Measurements from ENCODE around the gene RNF166. TPM values are rescaled to one million over a fixed set of nuclear protein-coding genes. Genes with fewer than 3 reads are reported as not detected.
A peak's percentile ranks its signal among the peaks of the same experiment; 100 is the strongest.

RNF166 gene
- total RNA-seq, 2 donors from 2014 or later, result 29.1 to 49.4 TPM

- Mint-ChIP-seq H3K27me3 (no peaks in the 10 kb centered on the region), H3K4me1 (ENCODE audit: low read depth in 2 of 2) (peaks cover 5 to 6% of the 10 kb centered on the region in 2 donors), H3K27ac (no peak overlapping the region), H3K36me3 (no peaks in the 10 kb centered on the region), H3K4me3 (no peak overlapping the region), H3K9me3 (no peaks in the 10 kb centered on the region)
- ATAC-seq (no peak), DNase-seq (ENCODE audit: low spot score) (no peak)
These were observed 38.6 kb upstream of the RNF166 start for GRCh38 chr16:88744577-88745521.

DNA sequence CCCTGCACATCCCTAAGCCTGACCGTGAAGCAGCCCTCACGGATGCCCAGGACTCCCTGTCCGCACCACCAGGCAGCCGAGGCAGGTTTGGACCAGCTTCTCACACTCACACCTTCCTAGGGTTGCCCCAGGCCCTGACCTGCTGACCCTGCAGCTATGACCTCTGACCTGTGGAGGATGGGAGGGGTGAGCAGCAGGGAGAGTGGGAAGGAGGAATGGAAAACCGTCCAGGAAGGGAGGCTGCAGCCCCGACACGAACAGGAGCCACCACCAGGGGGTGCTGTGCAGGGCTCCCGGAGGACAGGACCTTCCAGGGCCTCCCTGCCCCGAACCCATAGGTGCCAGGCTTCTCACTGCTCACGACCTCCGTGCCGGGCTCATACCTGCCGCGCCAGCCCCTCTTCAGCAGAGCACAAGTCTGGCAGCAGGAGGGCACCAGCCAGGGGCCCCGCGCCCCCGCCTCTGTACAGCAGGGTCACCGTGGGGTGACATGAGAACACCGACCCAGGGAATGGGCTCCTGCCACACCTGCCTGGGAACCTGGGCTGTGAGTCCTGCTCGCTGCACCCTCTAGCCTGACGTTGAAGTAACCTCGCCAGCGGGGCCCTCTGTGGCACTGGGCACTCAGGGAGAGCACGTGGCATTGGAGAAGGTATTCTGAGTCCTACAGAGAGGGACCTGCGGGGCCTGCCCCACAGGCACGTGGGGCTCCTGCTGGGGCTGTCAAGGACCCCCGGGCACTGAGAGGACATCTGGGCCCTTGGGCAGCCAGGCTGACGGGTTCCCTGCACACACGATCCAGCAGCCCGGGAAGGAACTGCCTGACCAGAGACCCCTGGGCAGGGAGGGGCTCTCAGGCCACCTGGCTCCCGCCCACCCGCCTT lies 37.7 kb upstream of the RNF166 start:
- ATAC-seq (peak in 1 of 2 donors; percentile 54), DNase-seq (ENCODE audit: low spot score) (peak; percentile 78)
- Mint-ChIP-seq H3K27me3 (no peaks in the 10 kb centered on the region), H3K4me1 (ENCODE audit: low read depth in 2 of 2) (peaks cover 5 to 6% of the 10 kb centered on the region in 2 donors), H3K36me3 (no peaks in the 10 kb centered on the region), H3K4me3 (no peak overlapping the region), H3K27ac (no peak overlapping the region), H3K9me3 (no peaks in the 10 kb centered on the region)

GRCh38 chr16:88742896-88743605 lies 36.8 kb upstream of the RNF166 start:
- Mint-ChIP-seq H3K27ac (no peak overlapping the region), H3K36me3 (no peaks in the 10 kb centered on the region), H3K4me3 (no peak overlapping the region), H3K27me3 (no peaks in the 10 kb centered on the region), H3K4me1 (ENCODE audit: low read depth in 2 of 2) (peaks cover 5 to 9% of the 10 kb centered on the region in 2 donors), H3K9me3 (no peaks in the 10 kb centered on the region)
- no peak for ATAC-seq
- no peak for DNase-seq (ENCODE audit: low spot score)

DNA sequence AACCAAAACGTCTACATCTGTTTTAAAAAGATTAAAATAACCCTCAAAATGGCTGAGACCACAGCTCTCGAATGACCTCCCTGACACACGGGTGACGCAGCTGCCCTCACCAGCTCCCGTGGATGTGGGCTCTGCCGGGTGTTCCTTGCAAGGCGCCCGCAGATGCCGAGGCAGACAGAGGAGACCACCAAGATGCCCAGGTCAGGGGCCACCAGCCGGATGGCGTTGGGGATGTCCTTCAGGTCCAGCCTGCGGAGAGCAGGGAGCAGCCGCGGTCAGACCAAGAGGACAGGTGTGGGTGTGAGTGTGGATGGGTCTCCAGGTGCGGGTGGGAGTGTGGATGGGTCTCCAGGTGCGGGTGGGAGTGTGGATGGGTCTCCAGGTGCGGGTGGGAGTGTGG lies 35.2 kb upstream of the RNF166 start:
- Mint-ChIP-seq H3K27ac (no peak overlapping the region), H3K36me3 (no peaks in the 10 kb centered on the region), H3K4me1 (ENCODE audit: low read depth in 2 of 2) (peaks cover 5 to 7% of the 10 kb centered on the region in 2 donors), H3K4me3 (no peak overlapping the region), H3K9me3 (no peaks in the 10 kb centered on the region), H3K27me3 (no peaks in the 10 kb centered on the region)
- DNase-seq (ENCODE audit: low spot score), result no peak
- no peak for ATAC-seq

- Mint-ChIP-seq H3K4me1 (ENCODE audit: low read depth in 2 of 2) (peaks cover under 1 to 3% of the 10 kb centered on the region in 2 donors), H3K36me3 (no peaks in the 10 kb centered on the region), H3K9me3 (no peaks in the 10 kb centered on the region), H3K27ac (no peak overlapping the region), H3K4me3 (no peak overlapping the region), H3K27me3 (no peaks in the 10 kb centered on the region)
- ATAC-seq (no peak), DNase-seq (ENCODE audit: low spot score) (no peak)
These were observed 34.5 kb upstream of the RNF166 start for GRCh38 chr16:88740727-88741055.

GRCh38 chr16:88739977-88740726 lies 33.9 kb upstream of the RNF166 start:
- no peaks in the 10 kb centered on the region for H3K9me3 Mint-ChIP-seq
- no peaks in the 10 kb centered on the region for H3K27me3 Mint-ChIP-seq
- H3K4me3 Mint-ChIP-seq, result no peak overlapping the region
- H3K27ac Mint-ChIP-seq, result no peak overlapping the region
- DNase-seq (ENCODE audit: low spot score) (no peak), ATAC-seq (no peak)
- H3K4me1 Mint-ChIP-seq (ENCODE audit: low read depth in 2 of 2), result peaks cover 0 to 3% of the 10 kb centered on the region in 2 donors
- H3K36me3 Mint-ChIP-seq, result no peaks in the 10 kb centered on the region

GRCh38 chr16:88739139-88739976 lies 33.1 kb upstream of the RNF166 start:
- Mint-ChIP-seq H3K27me3 (no peaks in the 10 kb centered on the region), H3K9me3 (no peaks in the 10 kb centered on the region), H3K4me1 (ENCODE audit: low read depth in 2 of 2) (peaks cover 0 to 3% of the 10 kb centered on the region in 2 donors), H3K27ac (no peak overlapping the region), H3K4me3 (no peak overlapping the region), H3K36me3 (no peaks in the 10 kb centered on the region)
- no peak for DNase-seq (ENCODE audit: low spot score)
- no peak for ATAC-seq

DNA sequence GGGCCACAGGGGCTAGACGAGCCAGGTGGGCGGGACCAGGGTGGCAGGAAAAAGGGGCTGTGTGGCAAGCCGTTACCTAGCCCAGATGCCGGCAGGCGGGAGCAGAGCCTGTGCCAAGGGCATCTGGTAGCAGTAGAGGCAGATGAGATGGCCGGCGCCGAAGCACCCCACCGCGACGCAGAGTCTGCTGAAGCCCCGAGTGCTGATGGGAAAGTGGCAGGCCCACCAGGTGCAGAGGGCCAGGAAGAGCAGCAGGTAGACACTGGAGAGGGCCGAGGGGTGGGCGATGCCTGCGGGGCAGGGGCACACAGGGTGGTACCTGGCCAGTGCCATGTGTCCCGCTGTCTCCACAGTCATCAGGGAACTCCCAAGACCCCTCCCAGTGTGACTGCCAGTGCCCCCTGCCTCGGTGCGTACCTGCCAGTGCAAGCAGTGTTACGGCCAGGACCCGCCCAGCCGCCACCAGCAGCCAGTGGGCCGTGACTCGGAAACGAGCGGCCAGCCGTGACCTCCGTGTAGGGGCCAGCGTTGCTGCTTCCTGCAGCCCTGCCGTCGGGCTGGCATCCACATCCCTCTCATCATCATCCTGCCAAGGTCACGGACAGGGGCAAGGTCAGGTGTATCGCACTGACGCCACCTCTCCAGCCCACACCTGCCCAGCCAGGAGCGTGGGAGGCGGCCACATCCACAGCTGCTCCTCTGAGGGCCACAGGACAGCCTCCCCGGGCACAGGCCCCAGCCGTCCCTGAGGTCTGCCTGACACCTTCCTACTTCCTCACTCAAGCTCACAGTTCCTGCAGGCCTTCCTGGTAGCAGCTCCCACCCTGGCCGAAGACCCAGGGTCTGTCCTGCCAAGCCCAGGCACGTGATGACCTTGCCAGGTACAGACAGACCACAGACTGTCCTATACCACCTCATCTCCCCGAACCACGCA lies 32.2 kb upstream of the RNF166 start:
- no peaks in the 10 kb centered on the region for H3K27me3 Mint-ChIP-seq
- no peaks in the 10 kb centered on the region for H3K9me3 Mint-ChIP-seq
- H3K36me3 Mint-ChIP-seq, result no peaks in the 10 kb centered on the region
- ATAC-seq (no peak), DNase-seq (ENCODE audit: low spot score) (no peak)
- H3K4me1 Mint-ChIP-seq (ENCODE audit: low read depth in 2 of 2), result peaks cover 0 to 3% of the 10 kb centered on the region in 2 donors
- no peak overlapping the region for H3K4me3 Mint-ChIP-seq
- no peak overlapping the region for H3K27ac Mint-ChIP-seq

- H3K9me3 Mint-ChIP-seq, result no peaks in the 10 kb centered on the region
- no peak overlapping the region for H3K27ac Mint-ChIP-seq
- H3K36me3 Mint-ChIP-seq, result no peaks in the 10 kb centered on the region
- ATAC-seq (peak; percentile 74 to 78), DNase-seq (ENCODE audit: low spot score) (no peak)
- no peaks in the 10 kb centered on the region for H3K27me3 Mint-ChIP-seq
- H3K4me1 Mint-ChIP-seq (ENCODE audit: low read depth in 2 of 2), result peaks cover 0 to 3% of the 10 kb centered on the region in 2 donors
- no peak overlapping the region for H3K4me3 Mint-ChIP-seq
These were observed 31.3 kb upstream of the RNF166 start for GRCh38 chr16:88737298-88738150.

- H3K9me3 Mint-ChIP-seq, result no peaks in the 10 kb centered on the region
- peaks cover under 1 to 3% of the 10 kb centered on the region in 2 donors for H3K4me1 Mint-ChIP-seq (ENCODE audit: low read depth in 2 of 2)
- no peaks in the 10 kb centered on the region for H3K36me3 Mint-ChIP-seq
- no peak overlapping the region for H3K27ac Mint-ChIP-seq
- no peak overlapping the region for H3K4me3 Mint-ChIP-seq
- DNase-seq (ENCODE audit: low spot score) (no peak), ATAC-seq (no peak)
- no peaks in the 10 kb centered on the region for H3K27me3 Mint-ChIP-seq
These were observed 30.3 kb upstream of the RNF166 start for GRCh38 chr16:88736496-88736895.

DNA sequence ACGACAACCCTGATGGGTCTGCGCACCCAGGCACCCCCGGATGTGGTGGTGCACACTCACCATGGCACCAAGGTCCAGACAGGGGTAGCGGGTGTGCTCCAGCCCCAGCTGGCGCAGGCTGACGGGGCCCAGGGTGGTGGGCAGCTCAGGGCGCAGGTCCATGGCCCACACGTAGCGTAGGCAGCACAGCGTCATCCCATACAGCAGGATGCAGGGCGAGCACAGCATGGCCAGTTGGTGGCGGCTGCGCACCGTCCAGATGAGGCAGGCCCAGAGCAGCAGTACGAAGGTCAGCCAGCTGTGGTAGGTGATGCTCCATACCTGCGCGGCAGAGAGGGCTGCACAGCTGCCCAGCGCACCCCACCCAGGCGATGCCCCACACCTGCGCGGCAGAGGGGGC lies 29.9 kb upstream of the RNF166 start:
- H3K36me3 Mint-ChIP-seq, result no peaks in the 10 kb centered on the region
- H3K4me3 Mint-ChIP-seq, result no peak overlapping the region
- no peak for ATAC-seq

More for the DNA sequence above, 29.9 kb upstream of the RNF166 start:
- H3K27ac Mint-ChIP-seq, result no peak overlapping the region
- H3K4me1 Mint-ChIP-seq (ENCODE audit: low read depth in 2 of 2), result peaks cover 3 to 5% of the 10 kb centered on the region in 2 donors
- no peaks in the 10 kb centered on the region for H3K9me3 Mint-ChIP-seq
- H3K27me3 Mint-ChIP-seq, result no peaks in the 10 kb centered on the region
- no peak for DNase-seq (ENCODE audit: low spot score)
